Stimulated activated CD4-positive, alpha-beta T cell treated with anti-CD3 and anti-CD28 coated beads, Interleukin-1b, Interleukin-23, amount 100 ng/mL, for 4 hours (primary cell): Measurements from ENCODE around the gene TPRN.
"Not testable (repeated sequence)": the region's sequence is repeated elsewhere in the genome, so short reads cannot be mapped to it uniquely, and the experiment has no call there.

ENCODE experiments used
- DNase-seq, 2 donors: peaks; one replicate each; pipeline ENCODE4 v3.0.0-alpha.2; 2020; ENCODE audit warnings: low read depth in 2 of 2

Gene TPRN

GRCh38 chr9:137200311-137201204, at the start of gene TPRN:
TSS of gene TPRN (minus strand) at chr9:137200741. CDS start at chr9:137200711, 30 bp downstream.
- DNase-seq = peak; percentile 95 to 96

GRCh38 chr9:137247916-137248175, 47.3 kb upstream of the TPRN start:
- no peak for DNase-seq

- no peak for DNase-seq
Observed at GRCh38 chr9:137247135-137247915, 46.8 kb upstream of the TPRN start.

- no peak for DNase-seq
Observed at GRCh38 chr9:137245450-137246421, 45.2 kb upstream of the TPRN start.

- no peak for DNase-seq
Observed at GRCh38 chr9:137244486-137245449, 44.2 kb upstream of the TPRN start.

GRCh38 chr9:137243626-137244485, 43.3 kb upstream of the TPRN start:
- no peak for DNase-seq

GRCh38 chr9:137243266-137243625, 42.7 kb upstream of the TPRN start:
- not testable (repeated sequence) for DNase-seq

- DNase-seq = no peak
Observed at GRCh38 chr9:137242269-137243203, 42.0 kb upstream of the TPRN start.

- DNase-seq = peak; percentile 65 to 69
Observed at GRCh38 chr9:137241490-137242268, 41.1 kb upstream of the TPRN start.

- peak; percentile 89 to 96 for DNase-seq
Observed at GRCh38 chr9:137240841-137241489, 40.4 kb upstream of the TPRN start, which contains the start of gene TUBB4B. TSS of gene TUBB4B (plus strand) at chr9:137241287. CDS start at chr9:137241361, 74 bp downstream.

- peak; percentile 61 to 63 for DNase-seq
Observed at GRCh38 chr9:137240318-137240840, 39.8 kb upstream of the TPRN start.

- DNase-seq = not testable (repeated sequence)
Observed at GRCh38 chr9:137239541-137240200, 39.1 kb upstream of the TPRN start.

- DNase-seq = no peak
Observed at GRCh38 chr9:137237759-137238726, 37.5 kb upstream of the TPRN start.

- no peak for DNase-seq
Observed at GRCh38 chr9:137236936-137237421, 36.4 kb upstream of the TPRN start.
